ENCODE data around the gene CHD3. TPM values are rescaled to one million over a fixed set of nuclear protein-coding genes. Genes with fewer than 3 reads are reported as not detected.
A peak's percentile ranks its signal among the peaks of the same experiment; 100 is the strongest.

Gene CHD3
- total and polyA plus RNA-seq, 2 experiments from 2014 or later: 41.2 to 75.3 TPM

DNA sequence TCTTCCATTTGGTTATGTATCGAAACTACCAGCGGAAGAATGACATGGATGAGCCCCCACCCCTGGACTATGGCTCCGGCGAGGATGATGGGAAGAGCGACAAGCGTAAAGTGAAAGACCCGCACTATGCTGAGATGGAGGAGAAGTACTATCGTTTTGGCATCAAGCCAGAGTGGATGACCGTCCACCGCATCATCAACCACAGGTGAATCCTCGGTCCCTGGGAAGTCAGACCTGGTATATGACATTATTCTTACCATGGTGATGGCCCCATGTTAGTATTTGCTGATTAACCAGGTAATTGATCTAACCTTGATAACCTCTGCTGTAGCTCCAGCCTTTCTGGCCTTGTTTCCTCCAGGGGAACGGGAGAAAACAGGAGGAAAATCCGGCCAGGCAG is 8.5 kb downstream of the CHD3 start:
- no peak overlapping the region for H3K27ac ChIP-seq
- no peaks in the 10 kb centered on the region for H4K20me1 ChIP-seq (ENCODE audit: insufficient read depth, poor library complexity, severe bottlenecking)
- WGBS (ENCODE audit: low lambda C conversion rate, missing lambda C conversion rate): 89% methylated on average over 13 of the region's 13 CpGs
- TF ChIP-seq EZH2 (IDR thresholded peaks at IDR 0.05; ENCODE audit: borderline replicate concordance): no peak
- TF ChIP-seq, protein P1, sequence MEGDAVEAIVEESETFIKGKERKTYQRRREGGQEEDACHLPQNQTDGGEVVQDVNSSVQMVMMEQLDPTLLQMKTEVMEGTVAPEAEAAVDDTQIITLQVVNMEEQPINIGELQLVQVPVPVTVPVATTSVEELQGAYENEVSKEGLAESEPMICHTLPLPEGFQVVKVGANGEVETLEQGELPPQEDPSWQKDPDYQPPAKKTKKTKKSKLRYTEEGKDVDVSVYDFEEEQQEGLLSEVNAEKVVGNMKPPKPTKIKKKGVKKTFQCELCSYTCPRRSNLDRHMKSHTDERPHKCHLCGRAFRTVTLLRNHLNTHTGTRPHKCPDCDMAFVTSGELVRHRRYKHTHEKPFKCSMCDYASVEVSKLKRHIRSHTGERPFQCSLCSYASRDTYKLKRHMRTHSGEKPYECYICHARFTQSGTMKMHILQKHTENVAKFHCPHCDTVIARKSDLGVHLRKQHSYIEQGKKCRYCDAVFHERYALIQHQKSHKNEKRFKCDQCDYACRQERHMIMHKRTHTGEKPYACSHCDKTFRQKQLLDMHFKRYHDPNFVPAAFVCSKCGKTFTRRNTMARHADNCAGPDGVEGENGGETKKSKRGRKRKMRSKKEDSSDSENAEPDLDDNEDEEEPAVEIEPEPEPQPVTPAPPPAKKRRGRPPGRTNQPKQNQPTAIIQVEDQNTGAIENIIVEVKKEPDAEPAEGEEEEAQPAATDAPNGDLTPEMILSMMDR (IDR thresholded peaks at IDR 0.05; ENCODE audit: poor library complexity): no peak
- no peak for TF ChIP-seq EZH2phosphoT487 (IDR thresholded peaks at IDR 0.05; ENCODE audit: low read depth, severe bottlenecking, unreplicated experiment)
- H2AFZ ChIP-seq: no peak overlapping the region
- H3K4me1 ChIP-seq (ENCODE audit: insufficient read depth): no peaks in the 10 kb centered on the region
- H3K9me3 ChIP-seq (ENCODE audit: low read depth): no peaks in the 10 kb centered on the region
- DNase-seq (ENCODE audit: low spot score): no peak
- H3K27me3 ChIP-seq: no peaks in the 10 kb centered on the region
- H3K36me3 ChIP-seq (replicated peaks; ENCODE audit: insufficient read depth, low read depth): no peaks in the 10 kb centered on the region
- no peaks in the 10 kb centered on the region for H3K9me2 ChIP-seq (replicated peaks; ENCODE audit: insufficient read depth)
- no peak overlapping the region for H3K4me3 ChIP-seq
- H3K4me2 ChIP-seq: no peak overlapping the region
- peaks cover 6% of the 10 kb centered on the region for H3K79me2 ChIP-seq

DNA sequence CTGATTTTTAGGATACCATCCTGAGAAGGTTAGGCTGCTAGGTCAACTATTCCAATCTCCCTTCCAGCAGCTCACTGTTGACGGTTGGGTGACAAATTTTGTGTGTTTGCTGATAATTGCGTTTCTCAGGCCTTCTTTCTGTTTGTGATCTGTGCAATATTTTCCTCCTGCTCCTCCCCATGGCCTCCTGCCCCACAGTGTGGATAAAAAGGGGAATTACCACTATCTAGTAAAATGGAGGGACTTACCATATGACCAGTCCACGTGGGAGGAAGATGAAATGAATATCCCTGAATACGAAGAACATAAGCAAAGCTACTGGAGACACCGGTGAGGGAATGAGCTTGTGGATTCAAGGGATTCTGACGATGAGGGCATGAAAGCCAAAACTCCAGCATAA is 9.2 kb downstream of the CHD3 start:
- no peaks in the 10 kb centered on the region for H3K9me3 ChIP-seq (ENCODE audit: low read depth)
- H3K4me2 ChIP-seq: no peak overlapping the region
- no peak for TF ChIP-seq EZH2phosphoT487 (IDR thresholded peaks at IDR 0.05; ENCODE audit: low read depth, severe bottlenecking, unreplicated experiment)
- TF ChIP-seq EZH2 (IDR thresholded peaks at IDR 0.05; ENCODE audit: borderline replicate concordance): no peak
- TF ChIP-seq, protein P1 (IDR thresholded peaks at IDR 0.05; ENCODE audit: poor library complexity): peak; percentile 41
- H3K4me1 ChIP-seq (ENCODE audit: insufficient read depth): no peaks in the 10 kb centered on the region
- no peak overlapping the region for H3K27ac ChIP-seq
- peaks cover 1% of the 10 kb centered on the region for H3K79me2 ChIP-seq
- WGBS (ENCODE audit: low lambda C conversion rate, missing lambda C conversion rate): 59% methylated on average over 6 of the region's 6 CpGs
- peak; percentile 55 for DNase-seq (ENCODE audit: low spot score)
- no peaks in the 10 kb centered on the region for H3K27me3 ChIP-seq
- no peaks in the 10 kb centered on the region for H3K9me2 ChIP-seq (replicated peaks; ENCODE audit: insufficient read depth)
- H2AFZ ChIP-seq: no peak overlapping the region
- H3K36me3 ChIP-seq (replicated peaks; ENCODE audit: insufficient read depth, low read depth): no peaks in the 10 kb centered on the region
- no peaks in the 10 kb centered on the region for H4K20me1 ChIP-seq (ENCODE audit: insufficient read depth, poor library complexity, severe bottlenecking)
- no peak overlapping the region for H3K4me3 ChIP-seq

DNA sequence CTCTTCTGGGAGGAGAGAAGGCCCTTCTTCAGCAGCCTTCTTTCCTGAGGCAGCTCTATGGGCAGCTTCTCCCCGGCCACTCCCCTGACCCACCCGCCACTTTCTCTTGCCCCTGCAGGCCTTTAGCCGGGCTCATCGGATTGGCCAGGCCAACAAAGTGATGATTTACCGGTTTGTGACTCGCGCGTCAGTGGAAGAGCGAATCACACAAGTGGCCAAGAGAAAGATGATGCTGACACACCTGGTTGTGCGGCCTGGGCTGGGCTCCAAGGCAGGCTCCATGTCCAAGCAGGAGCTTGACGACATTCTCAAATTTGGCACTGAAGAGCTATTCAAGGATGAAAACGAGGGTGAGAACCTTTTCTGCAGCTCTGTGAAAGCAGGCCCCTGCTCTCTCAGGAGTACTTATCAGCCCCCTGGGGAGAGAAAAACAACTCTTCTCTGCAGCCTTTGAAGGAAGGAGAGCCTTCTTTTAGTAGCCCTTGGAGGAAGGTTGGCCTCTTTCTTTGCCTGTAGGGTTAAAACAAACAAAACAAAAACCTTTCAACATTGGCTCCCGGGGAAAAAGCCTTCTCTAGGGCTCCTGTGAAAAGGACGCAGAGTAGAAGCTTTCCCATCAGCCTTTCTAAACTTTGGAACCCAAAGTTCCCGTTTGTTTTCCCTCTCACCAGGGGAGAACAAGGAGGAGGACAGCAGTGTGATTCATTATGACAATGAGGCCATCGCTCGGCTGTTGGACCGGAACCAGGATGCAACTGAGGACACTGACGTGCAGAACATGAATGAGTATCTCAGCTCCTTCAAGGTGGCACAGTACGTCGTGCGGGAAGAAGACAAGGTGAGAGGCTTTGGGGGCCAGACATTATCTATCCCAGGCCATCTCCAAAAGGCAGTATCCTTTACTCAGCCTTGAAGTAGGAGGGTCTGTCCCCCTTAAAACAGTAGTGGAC is 14.8 kb downstream of the CHD3 start:
- H3K9me2 ChIP-seq (replicated peaks; ENCODE audit: insufficient read depth): no peaks in the 10 kb centered on the region
- DNase-seq (ENCODE audit: low spot score): no peak
- no peak overlapping the region for H3K4me2 ChIP-seq
- H3K27ac ChIP-seq: no peak overlapping the region
- H4K20me1 ChIP-seq (ENCODE audit: insufficient read depth, poor library complexity, severe bottlenecking): no peaks in the 10 kb centered on the region
- H3K9me3 ChIP-seq (ENCODE audit: low read depth): no peaks in the 10 kb centered on the region
- no peaks in the 10 kb centered on the region for H3K27me3 ChIP-seq
- H3K36me3 ChIP-seq (replicated peaks; ENCODE audit: insufficient read depth, low read depth): no peaks in the 10 kb centered on the region
- WGBS (ENCODE audit: low lambda C conversion rate, missing lambda C conversion rate): 75% methylated on average over 22 of the region's 22 CpGs
- no peak overlapping the region for H2AFZ ChIP-seq
- TF ChIP-seq, protein P1 (IDR thresholded peaks at IDR 0.05; ENCODE audit: poor library complexity): no peak
- no peak for TF ChIP-seq EZH2phosphoT487 (IDR thresholded peaks at IDR 0.05; ENCODE audit: low read depth, severe bottlenecking, unreplicated experiment)
- no peak for TF ChIP-seq EZH2 (IDR thresholded peaks at IDR 0.05; ENCODE audit: borderline replicate concordance)
- H3K79me2 ChIP-seq: no peaks in the 10 kb centered on the region
- no peaks in the 10 kb centered on the region for H3K4me1 ChIP-seq (ENCODE audit: insufficient read depth)
- H3K4me3 ChIP-seq: no peak overlapping the region

All from hepatocyte (in vitro differentiated cells).